Myocyte (in vitro differentiated cells): ENCODE data around the gene KCNK4. TPM values are rescaled to one million over a fixed set of nuclear protein-coding genes. Genes with fewer than 3 reads are reported as not detected.

Source experiments
- DNase-seq: peaks from one replicate; pipeline ENCODE4 v3.0.0-alpha.2; 2012; ENCODE audit warnings: low read depth
- microRNA-seq: library from miRNA; unstranded; fragments of <30 nt; microRNA quantifications from one replicate; pipeline ENCODE4, GENCODE V29; 2016
- total RNA-seq: library from RNA; depleted of rRNA; stranded (reverse); fragments of >200 nt; gene quantifications from 2 replicates; pipeline ENCODE4 v1.2.3, GENCODE V29; 2014

The KCNK4 gene
- total RNA-seq, 1 donor from 2014 or later, result not detected

DNA sequence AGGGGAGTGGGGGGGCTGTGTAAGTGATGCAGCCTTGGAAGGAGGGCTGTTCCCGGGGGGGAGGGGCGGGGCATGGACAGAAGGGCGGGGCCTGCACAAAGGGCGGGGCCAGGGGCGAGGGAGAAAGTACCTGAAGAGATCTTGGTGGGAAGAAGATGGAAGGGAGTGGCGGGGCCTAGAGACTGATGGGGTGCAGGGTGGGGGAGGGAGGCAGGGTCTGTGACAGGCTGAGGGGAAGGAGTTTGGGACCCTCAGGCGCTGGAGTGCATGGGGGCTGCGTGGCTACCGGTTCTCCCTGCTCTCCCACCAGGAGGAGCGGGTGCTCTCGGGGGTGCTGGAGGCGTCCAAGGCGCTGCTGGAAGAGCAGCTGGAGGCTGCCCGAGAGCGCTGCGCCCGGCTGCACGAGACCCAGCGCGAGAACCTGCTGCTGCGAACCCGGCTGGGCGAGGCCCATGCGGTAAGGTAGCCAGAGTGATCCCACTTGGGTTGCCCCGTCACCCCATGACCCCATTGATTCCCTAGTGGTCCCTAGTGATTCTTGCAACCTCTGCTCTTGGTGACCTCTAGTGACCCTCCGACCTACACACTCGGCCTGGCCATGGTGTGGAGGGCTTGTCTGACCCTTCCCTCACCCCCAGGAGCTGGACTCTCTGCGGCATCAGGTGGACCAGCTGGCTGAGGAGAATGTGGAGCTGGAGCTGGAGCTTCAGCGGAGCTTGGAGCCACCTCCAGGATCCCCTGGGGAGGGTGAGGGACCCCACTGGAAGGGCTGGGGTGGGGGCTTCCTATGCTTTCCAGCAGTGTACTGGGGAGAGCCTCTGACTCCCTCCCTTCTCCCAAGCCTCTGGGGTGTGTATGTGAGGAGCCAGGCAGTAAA, 52.0 kb downstream of the KCNK4 start:
- no peak for DNase-seq

DNA sequence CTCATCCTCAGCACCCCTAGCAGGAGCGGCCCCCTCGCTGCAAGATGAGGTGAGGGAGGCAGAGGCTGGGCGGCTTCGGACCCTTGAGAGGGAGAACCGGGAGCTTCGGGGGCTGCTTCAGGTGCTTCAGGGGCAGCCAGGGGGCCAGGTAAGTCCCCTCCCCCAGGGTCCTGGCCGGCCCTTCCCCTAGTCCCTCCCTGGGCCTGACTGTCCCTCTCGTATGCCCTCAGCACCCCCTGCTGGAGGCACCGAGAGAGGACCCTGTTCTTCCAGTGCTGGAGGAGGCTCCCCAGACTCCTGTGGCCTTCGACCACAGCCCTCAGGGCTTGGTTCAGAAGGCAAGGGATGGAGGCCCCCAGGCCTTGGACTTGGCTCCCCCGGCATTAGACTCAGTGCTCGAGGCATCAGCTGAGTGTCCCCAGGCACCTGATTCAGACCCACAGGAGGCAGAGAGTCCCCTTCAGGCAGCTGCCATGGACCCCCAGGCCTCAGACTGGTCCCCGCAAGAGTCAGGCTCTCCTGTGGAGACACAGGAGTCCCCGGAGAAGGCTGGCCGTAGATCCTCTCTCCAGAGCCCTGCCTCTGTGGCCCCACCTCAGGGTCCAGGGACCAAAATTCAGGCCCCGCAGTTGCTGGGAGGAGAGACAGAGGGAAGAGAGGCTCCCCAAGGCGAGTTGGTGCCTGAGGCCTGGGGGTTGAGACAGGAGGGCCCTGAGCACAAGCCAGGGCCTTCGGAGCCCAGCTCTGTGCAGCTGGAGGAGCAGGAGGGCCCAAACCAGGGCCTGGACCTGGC, 52.9 kb downstream of the KCNK4 start:
- DNase-seq, result no peak

DNA sequence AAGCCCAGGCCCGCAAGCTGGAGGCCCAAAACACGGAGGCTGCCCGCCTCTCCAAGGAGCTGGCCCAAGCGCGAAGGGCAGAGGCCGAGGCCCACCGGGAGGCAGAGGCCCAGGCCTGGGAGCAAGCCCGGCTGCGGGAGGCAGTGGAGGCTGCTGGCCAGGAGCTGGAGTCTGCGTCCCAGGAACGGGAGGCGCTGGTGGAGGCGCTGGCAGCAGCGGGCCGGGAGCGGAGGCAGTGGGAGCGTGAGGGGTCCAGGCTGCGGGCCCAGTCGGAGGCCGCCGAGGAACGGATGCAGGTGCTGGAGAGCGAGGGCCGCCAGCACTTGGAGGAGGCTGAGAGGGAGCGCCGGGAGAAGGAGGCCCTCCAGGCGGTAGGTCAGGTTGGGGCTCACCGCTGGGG, 53.7 kb downstream of the KCNK4 start:
- no peak for DNase-seq

GRCh38 chr11:64347193-64347867, 56.2 kb downstream of the KCNK4 start:
- DNase-seq, result no peak

DNA sequence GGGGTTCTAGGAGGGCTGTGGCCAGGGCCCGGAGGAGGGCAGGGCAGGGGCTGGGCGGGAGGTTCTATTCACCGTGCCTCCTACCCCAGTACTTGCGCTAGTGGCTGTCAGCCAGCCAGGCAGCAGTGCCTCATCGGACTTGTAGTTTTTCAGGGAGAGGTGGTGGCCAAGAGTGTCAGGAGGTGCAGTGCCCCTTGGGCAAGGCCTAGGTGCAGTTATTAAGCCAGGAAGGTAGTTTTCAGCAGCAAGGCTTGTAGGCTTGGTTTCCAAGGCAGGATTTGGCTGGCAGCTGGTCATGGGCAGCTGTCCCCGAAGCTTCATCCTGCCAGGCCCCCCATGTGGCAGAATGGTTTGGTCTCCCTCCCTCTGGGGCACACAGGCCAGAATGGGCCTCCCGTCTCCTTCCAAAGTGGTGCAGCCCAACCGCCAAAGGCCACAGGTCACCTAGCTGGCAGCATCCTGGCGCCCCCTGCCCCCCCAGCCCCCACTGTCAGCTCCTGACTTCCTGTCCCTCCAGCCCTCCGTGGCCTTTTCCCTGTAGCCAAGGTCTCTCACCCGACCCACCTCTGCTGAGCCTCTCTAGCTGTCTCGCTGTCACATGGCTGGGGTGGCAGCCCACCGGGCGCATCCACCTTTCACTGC, 57.4 kb downstream of the KCNK4 start:
- DNase-seq, result peak; percentile 83

DNA sequence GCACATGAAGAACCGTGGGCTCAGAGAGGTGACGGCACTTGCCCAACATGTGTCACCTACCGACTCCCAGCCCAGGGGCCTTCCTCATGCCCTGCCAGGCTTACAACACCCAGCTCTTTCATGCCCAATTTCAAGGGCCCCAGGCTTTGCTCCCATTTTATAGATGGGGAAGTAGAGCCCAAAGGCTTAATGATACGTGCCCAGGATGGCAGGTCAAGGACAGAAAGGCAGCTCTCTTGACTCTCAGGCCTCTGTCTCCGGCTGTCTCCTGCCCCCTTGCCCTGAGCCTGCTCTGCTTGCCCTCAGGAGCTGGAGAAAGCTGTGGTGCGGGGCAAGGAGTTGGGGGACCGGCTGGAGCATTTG, 57.9 kb downstream of the KCNK4 start:
- no peak for DNase-seq

DNA sequence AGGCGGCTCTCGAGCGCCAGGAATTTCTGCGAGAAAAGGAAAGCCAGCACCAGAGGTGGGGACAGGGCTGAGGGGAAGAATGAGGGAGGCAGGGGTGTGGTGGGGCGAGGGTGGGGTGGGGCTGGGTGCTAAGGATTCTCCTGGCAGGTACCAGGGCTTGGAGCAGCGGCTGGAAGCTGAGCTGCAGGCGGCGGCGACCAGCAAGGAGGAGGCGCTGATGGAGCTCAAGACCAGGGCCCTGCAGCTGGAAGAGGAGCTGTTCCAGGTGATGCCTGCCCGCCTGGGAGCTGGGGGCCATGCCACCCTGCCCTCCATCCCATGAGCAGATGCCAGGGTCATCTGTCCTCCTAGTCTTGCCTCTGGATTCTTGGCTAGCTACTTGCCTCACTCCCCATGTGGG, 58.3 kb downstream of the KCNK4 start:
- no peak for DNase-seq

Small RNA genes lying within 50 kb of the gene (microRNA-seq; reads per million reads assigned to microRNA genes)
- not detected for gene MIR7155

Other genes starting within 250 kb of the KCNK4 start
- 168 and 469 TPM in 2 replicates for gene MACROD1, start 125.2 kb upstream of the KCNK4 start, total RNA-seq
- gene STIP1, start 105.1 kb upstream of the KCNK4 start, total RNA-seq, result 204 and 216 TPM in 2 replicates
- gene FERMT3, start 84.6 kb upstream of the KCNK4 start, total RNA-seq, result 6.1 and 19.4 TPM in 2 replicates
- gene TRPT1, start 65.1 kb upstream of the KCNK4 start, total RNA-seq, result 109 and 110 TPM in 2 replicates
- 69.6 and 83.6 TPM in 2 replicates for gene NUDT22, start 65.0 kb upstream of the KCNK4 start, total RNA-seq
- 6.5 and 7.2 TPM in 2 replicates for gene DNAJC4, start 60.8 kb upstream of the KCNK4 start, total RNA-seq
- 59.1 and 65.8 TPM in 2 replicates for gene VEGFB, start 56.7 kb upstream of the KCNK4 start, total RNA-seq
- 49.2 and 59.8 TPM in 2 replicates for gene FKBP2, start 50.2 kb upstream of the KCNK4 start, total RNA-seq
- 656 and 816 TPM in 2 replicates for gene PPP1R14B, start 44.4 kb upstream of the KCNK4 start, total RNA-seq
- 41.5 and 41.7 TPM in 2 replicates for gene PLCB3, start 39.8 kb upstream of the KCNK4 start, total RNA-seq
- gene BAD, start 6.6 kb upstream of the KCNK4 start, total RNA-seq, result 67.5 and 89.1 TPM in 2 replicates
- 28.4 and 32.9 TPM in 2 replicates for gene GPR137, start 5.5 kb upstream of the KCNK4 start, total RNA-seq
- gene CATSPERZ, start 9.1 kb downstream of the KCNK4 start, total RNA-seq, result not detected in 2 replicates
- 77.0 and 121 TPM in 2 replicates for gene ESRRA, start 14.2 kb downstream of the KCNK4 start, total RNA-seq
- 224 and 231 TPM in 2 replicates for gene TRMT112, start 26.3 kb downstream of the KCNK4 start, total RNA-seq
- 189 and 223 TPM in 2 replicates for gene PRDX5, start 26.8 kb downstream of the KCNK4 start, total RNA-seq
- gene CCDC88B, start 48.9 kb downstream of the KCNK4 start, total RNA-seq, result 0.94 and 1.6 TPM in 2 replicates
- gene RPS6KA4, start 67.9 kb downstream of the KCNK4 start, total RNA-seq, result 26.9 and 30.3 TPM in 2 replicates